Coronary artery (tissue), 2 donors: ENCODE results near the gene ATP2A3.
"Not testable (repeated sequence)": the region's sequence is repeated elsewhere in the genome, so short reads cannot be mapped to it uniquely, and the experiment has no call there.

ENCODE experiments used
- DNase-seq: peaks from one replicate; pipeline ENCODE4 v3.0.0-alpha.2; 2017; ENCODE audit warnings: low spot score
- H3K27ac ChIP-seq, 2 donors: fragments of 200-600 bp; sonication (generic); one replicate each; pipeline ENCODE4 v1.5.1; 2016 to 2019
- H3K4me3 ChIP-seq: fragments of 200-600 bp; sonication (generic); 2 replicates; pipeline ENCODE4 v1.5.1; 2016; ENCODE audit warnings: mild to moderate bottlenecking, moderate library complexity
- TF ChIP-seq, protein P1 (sequence below): fragments of 200-600 bp; sonication (generic); IDR thresholded peaks from one replicate; pipeline ENCODE4 v1.5.1; 2019; ENCODE audit warnings: antibody characterized with exemption

ATP2A3 gene

DNA sequence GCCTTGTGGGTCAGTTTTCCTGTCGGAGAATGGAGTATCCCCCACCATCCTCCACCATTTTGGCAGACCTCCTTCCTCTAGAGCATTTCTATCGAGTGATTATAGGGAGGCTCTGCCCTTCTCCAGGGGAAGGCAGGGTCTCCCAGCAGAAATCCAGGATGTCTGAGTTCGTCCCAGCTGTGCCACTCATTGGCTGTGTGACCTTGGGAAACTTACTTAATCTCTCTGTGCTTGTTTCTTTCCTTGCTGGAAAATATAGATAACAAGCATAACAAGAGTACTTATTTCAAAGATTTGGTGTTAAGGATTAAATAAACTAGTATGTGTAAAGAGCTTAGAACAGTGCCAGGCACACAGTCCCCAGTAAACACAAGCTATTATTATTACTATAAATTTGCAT, 14.8 kb downstream of the ATP2A3 start:
- TF ChIP-seq, protein P1, sequence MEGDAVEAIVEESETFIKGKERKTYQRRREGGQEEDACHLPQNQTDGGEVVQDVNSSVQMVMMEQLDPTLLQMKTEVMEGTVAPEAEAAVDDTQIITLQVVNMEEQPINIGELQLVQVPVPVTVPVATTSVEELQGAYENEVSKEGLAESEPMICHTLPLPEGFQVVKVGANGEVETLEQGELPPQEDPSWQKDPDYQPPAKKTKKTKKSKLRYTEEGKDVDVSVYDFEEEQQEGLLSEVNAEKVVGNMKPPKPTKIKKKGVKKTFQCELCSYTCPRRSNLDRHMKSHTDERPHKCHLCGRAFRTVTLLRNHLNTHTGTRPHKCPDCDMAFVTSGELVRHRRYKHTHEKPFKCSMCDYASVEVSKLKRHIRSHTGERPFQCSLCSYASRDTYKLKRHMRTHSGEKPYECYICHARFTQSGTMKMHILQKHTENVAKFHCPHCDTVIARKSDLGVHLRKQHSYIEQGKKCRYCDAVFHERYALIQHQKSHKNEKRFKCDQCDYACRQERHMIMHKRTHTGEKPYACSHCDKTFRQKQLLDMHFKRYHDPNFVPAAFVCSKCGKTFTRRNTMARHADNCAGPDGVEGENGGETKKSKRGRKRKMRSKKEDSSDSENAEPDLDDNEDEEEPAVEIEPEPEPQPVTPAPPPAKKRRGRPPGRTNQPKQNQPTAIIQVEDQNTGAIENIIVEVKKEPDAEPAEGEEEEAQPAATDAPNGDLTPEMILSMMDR = no peak
- H3K4me3 ChIP-seq = no peak overlapping the region
- no peak overlapping the region for H3K27ac ChIP-seq
- no peak for DNase-seq

DNA sequence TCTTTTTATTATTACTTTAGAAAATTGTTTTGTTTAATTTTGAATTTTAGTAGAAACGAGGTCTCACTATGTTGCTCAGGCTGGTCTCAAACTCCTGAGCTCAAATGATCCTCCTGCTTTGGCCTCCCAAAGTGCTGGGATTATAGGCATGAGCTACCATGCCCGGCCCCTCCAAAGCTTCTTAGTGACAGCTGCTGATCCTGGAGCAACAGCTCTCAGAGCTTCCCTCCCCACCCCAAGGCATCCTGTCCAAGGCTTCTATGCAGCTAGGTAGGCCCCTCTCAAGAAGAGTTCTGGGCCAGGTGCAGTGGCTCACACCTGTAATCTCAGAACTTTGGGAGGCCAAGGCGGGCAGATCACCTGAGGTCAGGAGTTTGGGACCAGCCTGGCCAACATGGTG, 15.7 kb downstream of the ATP2A3 start:
- not testable (repeated sequence) for DNase-seq

DNA sequence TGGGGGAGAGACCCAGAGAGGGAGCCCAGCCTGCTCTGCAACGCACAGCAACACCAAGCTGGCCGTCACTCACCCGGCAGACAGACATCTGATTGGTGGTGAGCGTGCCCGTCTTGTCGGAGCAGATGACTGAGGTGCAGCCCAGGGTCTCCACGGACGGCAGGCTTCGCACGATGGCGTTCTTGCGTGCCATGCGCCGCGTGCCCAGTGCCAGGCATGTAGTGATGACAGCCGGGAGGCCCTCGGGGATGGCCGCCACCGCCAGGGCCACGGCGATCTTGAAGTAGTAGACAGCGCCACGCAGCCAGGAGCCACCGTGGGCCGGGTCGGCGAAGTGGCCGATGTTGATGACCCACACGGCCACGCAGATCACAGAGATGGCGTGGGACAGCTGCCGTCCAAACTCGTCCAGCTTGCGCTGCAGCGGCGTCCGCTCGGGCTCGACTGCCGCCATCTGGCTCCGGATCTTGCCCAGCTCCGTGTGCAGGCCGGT, 16.9 kb downstream of the ATP2A3 start:
- H3K4me3 ChIP-seq = no peak overlapping the region
- TF ChIP-seq, protein P1 = no peak
- no peak for DNase-seq
- H3K27ac ChIP-seq = no peak overlapping the region

More for the DNA sequence above, 15.7 kb downstream of the ATP2A3 start:
- not testable (repeated sequence) for H3K27ac ChIP-seq, H3K4me3 ChIP-seq

DNA sequence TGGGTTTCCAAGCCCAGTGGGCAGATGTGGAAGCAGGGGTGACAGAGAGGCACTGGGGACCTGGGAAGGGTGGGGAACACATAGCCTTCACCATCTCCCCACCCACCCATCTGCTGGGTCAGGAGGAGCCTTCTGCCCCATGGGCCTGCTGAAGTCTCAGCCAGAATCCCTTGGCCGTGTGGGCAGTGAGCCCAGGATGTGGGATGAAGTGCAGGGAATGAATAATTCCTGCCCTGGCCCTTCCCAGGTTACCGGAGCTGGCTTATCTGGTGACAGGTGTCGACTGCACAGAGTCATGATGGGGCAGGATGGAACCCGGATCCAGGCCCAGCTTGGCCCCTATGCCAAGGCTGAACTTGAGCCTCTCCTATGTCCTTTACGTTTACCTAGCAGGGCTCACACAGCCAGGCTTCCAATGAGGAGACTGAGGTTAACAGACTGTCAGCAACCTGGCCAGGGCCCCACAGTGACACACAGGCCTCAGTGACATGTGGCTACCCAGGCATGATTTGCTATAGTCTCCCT, 17.5 kb downstream of the ATP2A3 start:
- no peak overlapping the region for H3K4me3 ChIP-seq
- H3K27ac ChIP-seq = no peak overlapping the region
- TF ChIP-seq, protein P1 = no peak
- DNase-seq = no peak

DNA sequence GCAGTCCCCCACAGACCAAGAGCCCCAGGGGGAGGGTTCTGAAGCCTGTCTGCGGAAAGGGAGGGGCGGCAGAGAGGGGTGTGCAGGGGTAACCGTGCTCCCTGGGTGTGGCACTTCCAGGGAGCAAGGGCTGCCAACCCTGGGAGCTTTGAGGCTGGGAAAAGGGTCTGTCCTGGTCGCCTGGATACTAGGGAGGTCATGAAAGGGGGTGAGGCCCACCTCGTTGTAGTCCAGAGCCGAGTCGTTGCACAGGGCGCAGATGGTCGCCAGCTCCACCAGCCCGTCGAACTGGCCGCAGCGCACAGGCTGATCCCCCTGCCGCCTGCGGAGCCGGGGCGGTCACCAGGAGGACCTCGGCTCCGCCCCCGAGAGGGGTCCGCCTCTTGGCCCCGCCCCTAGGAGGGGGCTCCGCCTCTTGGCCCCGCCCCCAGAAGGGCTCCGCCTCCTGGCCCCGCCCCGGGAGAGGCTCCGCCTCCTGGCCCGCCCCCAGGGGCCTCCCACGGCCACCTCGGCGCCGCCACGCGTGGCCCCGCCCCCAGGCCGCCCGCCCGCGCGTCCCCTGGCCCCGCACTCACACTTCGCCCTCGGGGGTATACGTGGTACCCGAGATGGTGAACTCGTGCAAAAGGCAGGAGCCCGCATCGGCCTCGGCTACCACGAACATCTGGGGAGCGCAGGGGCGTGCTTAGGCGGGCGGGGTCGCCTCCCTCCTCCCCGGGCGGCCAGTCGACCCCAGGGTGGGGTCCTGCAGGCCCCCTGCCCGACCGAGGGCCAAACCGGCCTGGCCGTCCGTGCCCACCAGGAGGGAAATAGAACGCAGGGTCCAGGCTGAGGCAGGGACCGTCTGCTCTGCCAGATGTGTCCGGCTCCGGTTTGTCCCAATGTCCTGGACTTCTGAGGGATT, 19.5 kb downstream of the ATP2A3 start:
- peak overlapping the region; percentile 49 for H3K4me3 ChIP-seq
- no peak overlapping the region for H3K27ac ChIP-seq
- DNase-seq = no peak
- TF ChIP-seq, protein P1 = no peak

DNA sequence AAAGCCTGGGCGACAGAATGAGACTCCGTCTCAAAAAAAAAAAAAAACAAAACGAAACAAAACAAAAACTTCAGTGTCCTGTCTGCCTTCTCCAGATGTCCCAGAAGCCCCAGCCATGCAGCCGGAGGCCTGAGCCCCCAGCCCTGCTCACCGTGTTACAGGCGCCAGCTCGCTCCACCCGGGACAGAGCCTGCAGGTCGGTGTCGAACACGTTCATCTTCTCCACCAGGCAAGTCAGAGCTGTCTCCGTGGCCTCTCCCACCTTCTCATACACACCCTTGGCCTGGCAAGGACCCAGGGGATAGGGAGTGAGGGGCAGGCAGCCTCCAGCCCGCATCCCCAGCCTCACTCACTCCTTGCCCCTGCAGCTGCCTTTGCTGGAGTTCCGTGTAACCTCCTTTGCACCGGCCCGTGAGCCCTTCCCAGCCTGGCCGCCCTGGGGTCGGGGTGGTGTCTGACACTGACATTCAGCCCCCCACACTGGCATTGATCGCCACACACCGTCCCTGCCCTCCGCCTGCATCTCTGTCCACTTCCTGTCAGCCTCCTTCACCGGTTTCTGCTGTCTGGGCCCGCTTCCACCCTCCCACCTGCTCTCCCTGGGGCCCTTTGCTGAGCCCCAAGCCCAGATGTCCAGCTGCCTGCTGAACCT, 20.9 kb downstream of the ATP2A3 start:
- Histone ChIP-seq H3K27ac (no peak overlapping the region), H3K4me3 (no peak overlapping the region)
- TF ChIP-seq, protein P1 = no peak
- DNase-seq = no peak

DNA sequence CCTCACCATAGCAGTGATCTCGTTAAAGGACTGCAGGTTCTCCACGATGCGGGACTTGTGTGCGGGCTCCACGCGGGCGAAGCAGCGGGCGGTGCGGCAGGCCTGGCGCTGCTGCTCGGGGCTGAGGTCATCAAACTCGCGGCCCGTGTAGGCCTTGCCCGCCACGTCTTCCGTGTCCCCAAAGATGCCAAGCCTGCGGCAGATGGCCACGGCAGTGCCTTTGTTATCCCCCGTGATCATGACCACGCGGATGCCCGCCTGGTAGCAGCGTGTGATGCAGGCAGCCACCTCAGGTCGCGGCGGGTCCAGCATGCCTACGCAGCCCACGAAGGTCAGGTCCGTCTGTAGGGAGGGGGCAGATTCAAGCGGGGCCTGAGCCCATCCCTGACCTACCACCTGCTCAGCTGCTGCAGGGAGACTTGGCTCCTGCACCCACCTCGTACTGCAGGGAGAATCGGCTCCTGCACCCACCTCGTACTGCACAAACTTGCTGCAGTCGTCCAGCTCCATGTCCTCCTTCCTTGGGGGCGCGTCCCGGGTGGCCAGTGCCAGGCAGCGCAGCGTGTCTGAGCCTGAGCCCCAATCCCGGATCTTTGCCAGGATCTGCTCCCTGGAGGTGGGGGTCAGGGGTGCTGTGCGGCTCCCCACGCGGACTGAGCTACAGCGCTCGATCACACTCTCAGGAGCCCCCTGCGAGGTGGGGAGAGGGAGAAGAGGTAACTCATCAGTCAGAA, 23.1 kb downstream of the ATP2A3 start:
- no peak for DNase-seq
- TF ChIP-seq, protein P1 = no peak
- H3K27ac ChIP-seq = no peak overlapping the region

More for the DNA sequence above, 23.1 kb downstream of the ATP2A3 start:
- no peak overlapping the region for H3K4me3 ChIP-seq
